Common myeloid progenitor, CD34-positive (primary cell): ENCODE data around the gene ARHGAP15.

ENCODE experiments used
- CTCF ChIA-PET: fragments of 350-600 bp; sonication (Branson Sonifier 250); formaldehyde crosslinking; loops from one replicate; lab custom pipeline; 2021; ENCODE audit warnings: antibody characterized with exemption; lab: Charles Lee
- POLR2A ChIA-PET: fragments of 350-600 bp; sonication (Branson Sonifier 250); formaldehyde crosslinking; loops from one replicate; lab custom pipeline; 2021; ENCODE audit warnings: antibody characterized with exemption; lab: Charles Lee
- DNase-seq, 3 donors: peaks; one replicate each; pipeline versions ENCODE4 v3.0.0 to v3.0.0-alpha.2; 2013
- H3K27ac ChIP-seq, 2 experiments: 1 replicate in 1 of 2; 2 replicates in 1 of 2; pipeline ENCODE4 v1.7.0; 2013; ENCODE audit warnings: inconsistent platforms in 2 of 2, low read length in 2 of 2, mild to moderate bottlenecking in 2 of 2, low read depth in 1 of 2, moderate library complexity in 1 of 2; ENCODE audit not compliant: severe bottlenecking in 2 of 2, insufficient read depth in 1 of 2, poor library complexity in 1 of 2
- H3K27me3 ChIP-seq, 5 experiments: replicated peaks in 2 of 5; 1 replicate in 3 of 5; 2 replicates in 2 of 5; pipeline versions ENCODE4 v1.6.1 to v1.7.0; 2013; ENCODE audit warnings: low read length in 4 of 5, mild to moderate bottlenecking in 2 of 5, moderate library complexity in 2 of 5, inconsistent platforms in 1 of 5; ENCODE audit not compliant: insufficient read depth in 5 of 5, control insufficient read depth in 4 of 5
- H3K36me3 ChIP-seq, 4 experiments: 1 replicate in 2 of 4; 2 replicates in 2 of 4; pipeline versions ENCODE4 v1.6.1 to v1.7.0; 2013; ENCODE audit warnings: low read length in 3 of 4, control low read depth in 1 of 4, mild to moderate bottlenecking in 1 of 4; ENCODE audit not compliant: control insufficient read depth in 4 of 4, insufficient read depth in 4 of 4
- H3K4me1 ChIP-seq, 4 experiments: 1 replicate in 3 of 4; 2 replicates in 1 of 4; pipeline versions ENCODE4 v1.6.1 to v1.7.1; 2013; ENCODE audit warnings: low read length in 3 of 4, mild to moderate bottlenecking in 3 of 4, control low read depth in 1 of 4, inconsistent platforms in 1 of 4, moderate library complexity in 1 of 4; ENCODE audit not compliant: control insufficient read depth in 4 of 4, insufficient read depth in 4 of 4; ENCODE audit errors: control extremely low read depth in 1 of 4
- H3K4me3 ChIP-seq, 7 experiments: 1 replicate in 4 of 7; 2 replicates in 3 of 7; pipeline versions ENCODE4 v1.5.1 to v1.7.0; 2013; ENCODE audit warnings: mild to moderate bottlenecking in 7 of 7, low read length in 6 of 7, moderate library complexity in 6 of 7, inconsistent platforms in 2 of 7, low read depth in 2 of 7, control low read depth in 1 of 7; ENCODE audit not compliant: insufficient read depth in 4 of 7, control insufficient read depth in 1 of 7; ENCODE audit errors: extremely low read depth in 1 of 7
- H3K9me3 ChIP-seq, 5 experiments: 1 replicate in 4 of 5; 2 replicates in 1 of 5; pipeline versions ENCODE4 v1.6.1 to v1.7.1; 2013; ENCODE audit warnings: low read length in 4 of 5, mild to moderate bottlenecking in 2 of 5, inconsistent platforms in 1 of 5, low read depth in 1 of 5, moderate library complexity in 1 of 5; ENCODE audit not compliant: control insufficient read depth in 4 of 5, insufficient read depth in 2 of 5; ENCODE audit errors: control extremely low read depth in 1 of 5
- WGBS: methylation state at CpG from one replicate; pipeline ENCODE4 v1.1.5; 2013; ENCODE audit not compliant: insufficient coverage; 5-methylcytosine and 5-hydroxymethylcytosine counted together

Gene ARHGAP15

GRCh38 chr2:143480601-143481236 lies 351.5 kb downstream of the ARHGAP15 start:
- ChIA-PET CTCF (interaction anchor here (0.8 to 1.2 kb wide), 3 partner anchors 9 to 40 kb away, joined by 3 read pairs; no protein-coding TSS in a partner anchor), POLR2A (no interaction called here)
- DNase-seq = no peak
- H3K27ac ChIP-seq = no peak overlapping the region
- H3K4me3 ChIP-seq = no peak overlapping the region
- no peaks in the 10 kb centered on the region for H3K27me3 ChIP-seq
- no CpG with 5 or more reads among the region's 2 CpGs for WGBS
- peaks cover 3 to 21% (median 10%) of the 10 kb centered on the region in 4 experiments for H3K4me1 ChIP-seq
- H3K36me3 ChIP-seq = peaks cover 0 to 3% (median 0%) of the 10 kb centered on the region in 4 experiments
- no peaks in the 10 kb centered on the region for H3K9me3 ChIP-seq

- no peak overlapping the region for H3K27ac ChIP-seq
- no peak for DNase-seq
- ChIA-PET CTCF (interaction anchor here (0.8 to 1.2 kb wide), 4 partner anchors 9 to 41 kb away, joined by 3 read pairs; no protein-coding TSS in a partner anchor), POLR2A (no interaction called here)
- WGBS = 90% methylated on average over 3 of the region's 6 CpGs
- H3K9me3 ChIP-seq = no peaks in the 10 kb centered on the region
- peaks cover 3 to 21% (median 10%) of the 10 kb centered on the region in 4 experiments for H3K4me1 ChIP-seq
- H3K27me3 ChIP-seq = no peaks in the 10 kb centered on the region
- H3K4me3 ChIP-seq = no peak overlapping the region
- H3K36me3 ChIP-seq = peaks cover 0 to 3% (median 0%) of the 10 kb centered on the region in 4 experiments
These were observed 352.0 kb downstream of the ARHGAP15 start for GRCh38 chr2:143481237-143481623.

- Histone ChIP-seq H3K27ac (peak overlapping the region in 1 of 2 experiments; percentile 55), H3K27me3 (no peaks in the 10 kb centered on the region), H3K9me3 (no peaks in the 10 kb centered on the region), H3K36me3 (peaks cover 0 to 3% (median 0%) of the 10 kb centered on the region in 4 experiments), H3K4me1 (peaks cover 3 to 21% (median 10%) of the 10 kb centered on the region in 4 experiments), H3K4me3 (no peak overlapping the region)
- ChIA-PET POLR2A (no interaction called here), CTCF (interaction anchor here (0.6 to 1.2 kb wide), 4 partner anchors 10 to 59 kb away, joined by 3 read pairs; no protein-coding TSS in a partner anchor)
- no peak for DNase-seq
These were observed 352.5 kb downstream of the ARHGAP15 start for GRCh38 chr2:143481733-143482132.

- ChIA-PET CTCF (interaction anchor here (1.2 kb wide), 2 partner anchors 10 to 30 kb away, joined by 3 read pairs; no protein-coding TSS in a partner anchor), POLR2A (no interaction called here)
- peaks cover 0 to 5% (median 2%) of the 10 kb centered on the region in 4 experiments for H3K36me3 ChIP-seq
- no peaks in the 10 kb centered on the region for H3K9me3 ChIP-seq
- WGBS = 57% methylated on average over 1 of the region's 3 CpGs
- H3K27ac ChIP-seq = peak overlapping the region in 1 of 2 experiments; percentile 55
- no peak for DNase-seq
- no peak overlapping the region for H3K4me3 ChIP-seq
- H3K4me1 ChIP-seq = peaks cover 3 to 21% (median 10%) of the 10 kb centered on the region in 4 experiments
- no peaks in the 10 kb centered on the region for H3K27me3 ChIP-seq
These were observed 353.1 kb downstream of the ARHGAP15 start for GRCh38 chr2:143482316-143482715.

GRCh38 chr2:143482771-143483170 lies 353.6 kb downstream of the ARHGAP15 start:
- Histone ChIP-seq H3K9me3 (no peaks in the 10 kb centered on the region), H3K4me3 (no peak overlapping the region), H3K4me1 (peaks cover 3 to 19% (median 10%) of the 10 kb centered on the region in 4 experiments), H3K36me3 (peaks cover 3 to 8% (median 5%) of the 10 kb centered on the region in 4 experiments), H3K27me3 (no peaks in the 10 kb centered on the region), H3K27ac (peak overlapping the region in 1 of 2 experiments; percentile 55)
- ChIA-PET POLR2A (no interaction called here), CTCF (no interaction called here)
- peak; percentile 46 to 87 (median 73) for DNase-seq
- WGBS = 0% methylated on average over 2 of the region's 4 CpGs

- Histone ChIP-seq H3K9me3 (no peaks in the 10 kb centered on the region), H3K27ac (no peak overlapping the region), H3K36me3 (peaks cover 9 to 22% (median 17%) of the 10 kb centered on the region in 4 experiments), H3K4me3 (no peak overlapping the region), H3K27me3 (no peaks in the 10 kb centered on the region), H3K4me1 (peaks cover 3 to 10% (median 8%) of the 10 kb centered on the region in 4 experiments)
- ChIA-PET CTCF (no interaction called here), POLR2A (no interaction called here)
- WGBS = no CpG with 5 or more reads among the region's 1 CpG
- DNase-seq = no peak
These were observed 357.8 kb downstream of the ARHGAP15 start for GRCh38 chr2:143486976-143487375.

- Histone ChIP-seq H3K27me3 (no peaks in the 10 kb centered on the region), H3K9me3 (peaks cover 0 to 5% (median 0%) of the 10 kb centered on the region in 5 experiments), H3K4me3 (no peak overlapping the region), H3K4me1 (no peaks in the 10 kb centered on the region), H3K36me3 (peaks cover 9 to 44% (median 21%) of the 10 kb centered on the region in 4 experiments), H3K27ac (no peak overlapping the region)
- CTCF ChIA-PET = interaction anchor here (1.1 to 2.0 kb wide), 3 partner anchors 14 to 24 kb away, joined by 3 to 7 read pairs (median 3); no protein-coding TSS in a partner anchor
- no peak for DNase-seq
- WGBS = 100% methylated on average over 1 of the region's 3 CpGs
- POLR2A ChIA-PET = no interaction called here
These were observed 359.9 kb downstream of the ARHGAP15 start for GRCh38 chr2:143489145-143489544.
